NCI-H748 (cell line): ENCODE measurements around the gene GNG4.
A peak's percentile ranks its signal among the peaks of the same experiment; 100 is the strongest.
"Not testable (repeated sequence)": the region's sequence is repeated elsewhere in the genome, so short reads cannot be mapped to it uniquely, and the experiment has no call there.

ENCODE experiments used
- DNase-seq: peaks from one replicate; lab custom pipeline; 2025; ENCODE audit not compliant: unreplicated experiment; lab: John Stamatoyannopoulos, UW

The GNG4 gene

GRCh38 chr1:235650341-235651169, 971 bp upstream of the GNG4 start:
- DNase-seq, result peak; percentile 83

- peak; percentile 65 for DNase-seq
Measured at GRCh38 chr1:235648954-235649367, 623 bp downstream of the GNG4 start.

- DNase-seq, result peak; percentile 84
Measured at GRCh38 chr1:235648407-235648907, 1.1 kb downstream of the GNG4 start.

GRCh38 chr1:235647537-235647936, 2.0 kb downstream of the GNG4 start:
- not testable (repeated sequence) for DNase-seq

GRCh38 chr1:235646463-235646862, 3.1 kb downstream of the GNG4 start:
- no peak for DNase-seq

- no peak for DNase-seq
Measured at GRCh38 chr1:235644693-235645305, 4.8 kb downstream of the GNG4 start.

- no peak for DNase-seq
Measured at GRCh38 chr1:235643837-235644692, 5.5 kb downstream of the GNG4 start.

- no peak for DNase-seq
Measured at GRCh38 chr1:235642943-235643371, 6.6 kb downstream of the GNG4 start.

GRCh38 chr1:235642011-235642942, 7.3 kb downstream of the GNG4 start:
- DNase-seq, result no peak

GRCh38 chr1:235640580-235640979, 9.0 kb downstream of the GNG4 start:
- DNase-seq, result no peak

- no peak for DNase-seq
Measured at GRCh38 chr1:235639226-235640205, 10.1 kb downstream of the GNG4 start.

- not testable (repeated sequence) for DNase-seq
Measured at GRCh38 chr1:235638612-235639011, 11.0 kb downstream of the GNG4 start.

- no peak for DNase-seq
Measured at GRCh38 chr1:235637756-235638534, 11.6 kb downstream of the GNG4 start.

GRCh38 chr1:235635938-235636662, 13.5 kb downstream of the GNG4 start:
- DNase-seq, result no peak

GRCh38 chr1:235632506-235633401, 16.8 kb downstream of the GNG4 start:
- DNase-seq, result no peak

GRCh38 chr1:235631816-235632215, 17.8 kb downstream of the GNG4 start:
- DNase-seq, result no peak
